ENCODE measurements around the gene GPC3. TPM values are rescaled to one million over a fixed set of nuclear protein-coding genes. Genes with fewer than 3 reads are reported as not detected.

Gene GPC3
- total RNA-seq, 4 donors from 2014 or later, result 1.2 to 13.3 (median 8.0) TPM

DNA sequence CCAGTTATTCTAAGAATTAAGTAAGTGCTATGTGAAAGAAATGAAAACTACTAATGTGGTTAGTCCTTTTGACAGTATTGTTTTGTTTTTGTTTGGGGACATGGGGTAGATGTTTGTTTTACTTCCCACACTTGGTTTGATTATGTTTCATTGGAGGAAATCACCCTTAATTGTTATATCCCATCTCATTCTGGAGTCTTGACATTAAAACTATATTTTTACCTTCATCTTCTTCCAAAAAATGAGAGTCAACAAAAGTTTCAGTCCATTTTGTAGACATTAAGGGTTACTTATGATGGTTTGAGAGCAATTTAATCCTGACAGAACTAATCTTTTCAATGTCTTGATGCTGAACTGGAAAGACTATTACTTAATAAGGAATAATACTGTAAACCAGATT lies 108.7 kb downstream of the GPC3 start:
- DNase-seq (ENCODE audit: extremely low spot score), result no peak
- Histone ChIP-seq H3K27me3 (no peaks in the 10 kb centered on the region), H3K9me3 (peaks cover 0 to 4% (median 0%) of the 10 kb centered on the region in 4 donors), H3K27ac (replicated peaks in 1 of 4) (no peak overlapping the region), H3K36me3 (no peaks in the 10 kb centered on the region), H3K4me1 (no peaks in the 10 kb centered on the region), H3K4me3 (no peak overlapping the region)
- intact Hi-C loops (cut with DNase I), result no loop called here
- TF ChIP-seq EP300 (IDR thresholded peaks at IDR 0.05), result no peak
- no peak for TF ChIP-seq POLR2AphosphoS5 (IDR thresholded peaks at IDR 0.05)
- TF ChIP-seq POLR2A (IDR thresholded peaks at IDR 0.05; ENCODE audit: low read depth), result no peak
- no peak for TF ChIP-seq CTCF (IDR thresholded peaks at IDR 0.05)

GRCh38 chrX:133869270-133869669 lies 116.1 kb downstream of the GPC3 start:
- Histone ChIP-seq H3K4me3 (no peak overlapping the region), H3K4me1 (no peaks in the 10 kb centered on the region), H3K27me3 (no peaks in the 10 kb centered on the region), H3K27ac (replicated peaks in 1 of 4) (no peak overlapping the region), H3K36me3 (no peaks in the 10 kb centered on the region), H3K9me3 (peaks cover 0 to 4% (median 0%) of the 10 kb centered on the region in 4 donors)
- 81% methylated on average over 4 of the region's 4 CpGs for WGBS
- TF ChIP-seq EP300 (IDR thresholded peaks at IDR 0.05) (no peak), POLR2AphosphoS5 (IDR thresholded peaks at IDR 0.05) (no peak), CTCF (IDR thresholded peaks at IDR 0.05) (no peak), POLR2A (IDR thresholded peaks at IDR 0.05; ENCODE audit: low read depth) (no peak)
- intact Hi-C loops (cut with DNase I), result no loop called here
- DNase-seq (ENCODE audit: extremely low spot score), result no peak

DNA sequence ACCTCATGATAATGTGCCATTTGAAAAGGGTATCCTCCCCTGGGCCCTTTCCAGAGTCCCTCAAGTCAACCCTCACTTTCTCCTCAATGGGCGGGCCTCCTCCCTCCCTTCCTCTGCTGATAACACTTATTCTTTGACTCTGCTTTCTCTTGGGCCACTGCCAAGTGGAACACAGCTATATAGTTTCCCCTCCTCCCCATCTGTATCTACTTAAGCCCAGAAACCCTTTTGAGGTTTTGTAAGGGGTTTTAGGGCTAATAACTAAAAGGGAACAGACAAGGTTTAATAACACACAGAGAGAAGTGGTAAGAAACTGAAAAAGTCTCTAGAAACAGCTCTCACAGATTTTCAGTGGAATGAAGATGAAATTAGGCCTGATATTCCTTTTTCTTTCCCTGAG lies 116.7 kb downstream of the GPC3 start:
- intact Hi-C loops (cut with DNase I), result no loop called here
- no peak for DNase-seq (ENCODE audit: extremely low spot score)
- H3K4me1 ChIP-seq, result no peaks in the 10 kb centered on the region

GRCh38 chrX:133868250-133868649 lies 117.1 kb downstream of the GPC3 start:
- no peak for DNase-seq (ENCODE audit: extremely low spot score)
- no peak overlapping the region for H3K4me3 ChIP-seq

More for the DNA sequence above, 116.7 kb downstream of the GPC3 start:
- no peak for TF ChIP-seq EP300 (IDR thresholded peaks at IDR 0.05)
- TF ChIP-seq POLR2AphosphoS5 (IDR thresholded peaks at IDR 0.05), result no peak
- TF ChIP-seq CTCF (IDR thresholded peaks at IDR 0.05), result no peak
- no peak for TF ChIP-seq POLR2A (IDR thresholded peaks at IDR 0.05; ENCODE audit: low read depth)
- H3K36me3 ChIP-seq, result no peaks in the 10 kb centered on the region
- H3K4me3 ChIP-seq, result no peak overlapping the region
- H3K27ac ChIP-seq (replicated peaks in 1 of 4), result no peak overlapping the region
- 70% methylated on average over 1 of the region's 1 CpG for WGBS
- H3K27me3 ChIP-seq, result no peaks in the 10 kb centered on the region
- peaks cover 0 to 4% (median 0%) of the 10 kb centered on the region in 4 donors for H3K9me3 ChIP-seq

More at GRCh38 chrX:133868250-133868649, 117.1 kb downstream of the GPC3 start:
- no peaks in the 10 kb centered on the region for H3K36me3 ChIP-seq
- no peaks in the 10 kb centered on the region for H3K27me3 ChIP-seq
- no peaks in the 10 kb centered on the region for H3K4me1 ChIP-seq
- no peak for TF ChIP-seq CTCF (IDR thresholded peaks at IDR 0.05)
- peaks cover 0 to 4% (median 0%) of the 10 kb centered on the region in 4 donors for H3K9me3 ChIP-seq
- intact Hi-C loops (cut with DNase I), result no loop called here
- no peak overlapping the region for H3K27ac ChIP-seq (replicated peaks in 1 of 4)

Data from esophagus muscularis mucosa (tissue), 4 donors.